ENCODE results near the gene NEGR1. TPM values are rescaled to one million over a fixed set of nuclear protein-coding genes. Genes with fewer than 3 reads are reported as not detected.

The NEGR1 gene
- total and polyA plus RNA-seq, 2 experiments from 2014 or later, result 0.57 to 0.94 TPM

GRCh38 chr1:71948561-71948960 lies 333.8 kb downstream of the NEGR1 start:
- no peaks in the 10 kb centered on the region for H3K9me2 ChIP-seq (ENCODE audit: insufficient read depth)
- H3K27ac Mint-ChIP-seq, result no peak overlapping the region
- no peak overlapping the region for H2AFZ ChIP-seq
- no peak overlapping the region for H3K4me3 Mint-ChIP-seq
- no peaks in the 10 kb centered on the region for H3K36me3 Mint-ChIP-seq (ENCODE audit: low read depth)
- no peak for ATAC-seq
- no peak overlapping the region for H3K4me2 ChIP-seq
- H3K27me3 ChIP-seq (ENCODE audit: insufficient read depth), result no peaks in the 10 kb centered on the region
- H3K27me3 Mint-ChIP-seq (ENCODE audit: insufficient read depth, low read depth, poor library complexity), result no peaks in the 10 kb centered on the region
- H3K4me3 ChIP-seq, result no peak overlapping the region
- H3K36me3 ChIP-seq (ENCODE audit: insufficient read depth), result no peaks in the 10 kb centered on the region
- H3K4me1 ChIP-seq (ENCODE audit: insufficient read depth), result no peaks in the 10 kb centered on the region
- no peaks in the 10 kb centered on the region for H4K20me1 ChIP-seq (replicated peaks; ENCODE audit: insufficient read depth)
- no peaks in the 10 kb centered on the region for H3F3A ChIP-seq (replicated peaks; ENCODE audit: low read depth)
- DNase-seq (ENCODE audit: low spot score), result no peak
- no peaks in the 10 kb centered on the region for H3K79me2 ChIP-seq (replicated peaks; ENCODE audit: insufficient read depth)
- no peaks in the 10 kb centered on the region for H3K9me3 Mint-ChIP-seq
- TF ChIP-seq CTCF (conservative IDR thresholded peaks at IDR 0.05; ENCODE audit: low read depth in 2 of 2) (peak in 1 of 2 experiments; percentile 8; a peak in 1 of 4 replicates), NANOG (IDR thresholded peaks at IDR 0.05; ENCODE audit: borderline replicate concordance) (no peak)
- H3K27ac ChIP-seq (ENCODE audit: low read depth), result no peak overlapping the region
- no peaks in the 10 kb centered on the region for H3K4me1 Mint-ChIP-seq

GRCh38 chr1:71944006-71944405 lies 338.3 kb downstream of the NEGR1 start:
- no peak overlapping the region for H3K4me2 ChIP-seq

More at GRCh38 chr1:71944006-71944405, 338.3 kb downstream of the NEGR1 start:
- H3K27me3 Mint-ChIP-seq (ENCODE audit: insufficient read depth, low read depth, poor library complexity), result no peaks in the 10 kb centered on the region
- H3K27ac ChIP-seq (ENCODE audit: low read depth), result no peak overlapping the region
- H3F3A ChIP-seq (replicated peaks; ENCODE audit: low read depth), result no peaks in the 10 kb centered on the region
- no peak overlapping the region for H3K27ac Mint-ChIP-seq
- no peaks in the 10 kb centered on the region; the same call in 2 of the 3 replicates for H3K4me1 Mint-ChIP-seq
- H3K79me2 ChIP-seq (replicated peaks; ENCODE audit: insufficient read depth), result no peaks in the 10 kb centered on the region
- no peaks in the 10 kb centered on the region for H3K36me3 Mint-ChIP-seq (ENCODE audit: low read depth)
- H3K9me3 Mint-ChIP-seq, result no peaks in the 10 kb centered on the region
- no peaks in the 10 kb centered on the region for H3K9me2 ChIP-seq (ENCODE audit: insufficient read depth)
- no peaks in the 10 kb centered on the region for H3K36me3 ChIP-seq (ENCODE audit: insufficient read depth)
- H3K4me1 ChIP-seq (ENCODE audit: insufficient read depth), result no peaks in the 10 kb centered on the region
- H3K27me3 ChIP-seq (ENCODE audit: insufficient read depth), result no peaks in the 10 kb centered on the region
- DNase-seq (ENCODE audit: low spot score) (no peak), ATAC-seq (no peak)
- TF ChIP-seq STAT1 (IDR thresholded peaks at IDR 0.05; ENCODE audit: unreplicated experiment), result no peak
- no peak for TF ChIP-seq CREB1 (CRISPR knock-in tag; IDR thresholded peaks at IDR 0.05; ENCODE audit: low read depth)
- no peak for TF ChIP-seq NANOG (IDR thresholded peaks at IDR 0.05; ENCODE audit: borderline replicate concordance)
- TF ChIP-seq ZNF331 (CRISPR knock-in tag; IDR thresholded peaks at IDR 0.05; ENCODE audit: low read depth), result no peak
- TF ChIP-seq EZH2 (IDR thresholded peaks at IDR 0.05; ENCODE audit: low read depth, unreplicated experiment), result no peak
- TF ChIP-seq REST (IDR thresholded peaks at IDR 0.05; ENCODE audit: unreplicated experiment), result no peak
- TF ChIP-seq EZH2phosphoT487 (IDR thresholded peaks at IDR 0.05; ENCODE audit: unreplicated experiment), result no peak
- no peak for TF ChIP-seq ETS1 (IDR thresholded peaks at IDR 0.05)
- no peak for TF ChIP-seq CTCF (conservative IDR thresholded peaks at IDR 0.05; ENCODE audit: low read depth in 2 of 2)
- H3K4me3 ChIP-seq, result no peak overlapping the region
- no peak overlapping the region for H3K4me3 Mint-ChIP-seq
- H4K20me1 ChIP-seq (replicated peaks; ENCODE audit: insufficient read depth), result no peaks in the 10 kb centered on the region
- no peak overlapping the region for H2AFZ ChIP-seq

All from GM23338 (cell line).